ENCODE data around the gene ADSL. TPM values are rescaled to one million over a fixed set of nuclear protein-coding genes. Genes with fewer than 3 reads are reported as not detected.

ADSL gene
- total and polyA plus RNA-seq, 9 of the 15 experiments (the other 6 are each of a cell fraction or from before 2014, with no cell fraction given): 112 to 322 (median 146) TPM

DNA sequence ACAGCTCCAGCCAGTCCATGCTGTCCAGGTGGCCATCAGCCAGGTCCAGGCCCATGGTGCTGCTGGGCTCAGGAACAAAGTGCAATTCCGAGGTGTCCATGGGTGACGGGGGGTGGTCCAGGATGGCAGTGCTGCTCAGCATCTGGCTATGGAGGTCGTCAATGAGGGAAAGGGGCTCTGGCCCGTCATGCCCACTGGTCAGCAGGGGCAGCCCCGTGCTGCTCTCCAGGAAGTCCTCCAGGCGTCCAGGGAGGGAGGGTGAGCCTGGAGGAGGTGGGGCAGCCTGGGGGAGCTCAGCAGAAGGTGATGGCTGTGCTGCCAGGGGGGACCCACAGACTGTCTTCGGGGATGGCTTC lies 65.2 kb downstream of the ADSL start:
- no peak for FAIRE-seq

DNA sequence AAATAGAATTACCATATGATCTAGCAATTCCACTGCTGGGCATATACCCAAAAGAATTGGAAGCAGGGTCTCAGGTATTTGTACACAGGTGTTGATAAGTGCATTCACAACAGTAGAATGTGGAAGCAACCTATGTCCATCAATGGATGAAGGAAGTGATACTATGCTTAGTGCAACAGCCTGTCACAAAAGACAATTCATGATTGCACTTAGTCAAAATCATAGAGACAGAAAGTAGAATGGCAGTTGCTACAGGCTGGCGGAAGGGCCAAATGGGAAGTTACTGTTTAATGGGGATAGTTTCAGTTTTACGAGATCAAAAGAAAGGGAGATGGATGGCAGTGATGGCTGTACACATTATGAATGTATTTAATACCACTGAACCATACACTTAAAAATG lies 66.1 kb downstream of the ADSL start:
- no peaks in the 10 kb centered on the region for H3K27me3 ChIP-seq (ENCODE audit: control insufficient read depth in 2 of 2, insufficient read depth in 2 of 2, low read length in 2 of 2)
- H3K4me1 ChIP-seq (replicated peaks in 1 of 2; ENCODE audit: control insufficient read depth in 2 of 2, insufficient read depth in 2 of 2, low read length in 2 of 2): no peaks in the 10 kb centered on the region; a peak in 1 of 5 replicates
- H3K36me3 ChIP-seq (ENCODE audit: control insufficient read depth, insufficient read depth, low read length): peaks cover 46% of the 10 kb centered on the region; the same call in 2 of the 3 replicates
- ChIA-PET CTCF (ENCODE audit: low intra/inter-chr PET ratio) (no interaction called here), POLR2A (interaction anchor here (0.6 to 1.5 kb wide), 2 partner anchors 15 to 31 kb away, joined by 3 read pairs; no protein-coding TSS in a partner anchor)
- H3K79me2 ChIP-seq (ENCODE audit: control insufficient read depth, insufficient read depth, low read length): no peaks in the 10 kb centered on the region
- no peak for DNase-seq (ENCODE audit: extremely low read depth in 1 of 4, low spot score in 3 of 4)
- H3K4me3 ChIP-seq: no peak overlapping the region
- no peak overlapping the region for H2AFZ ChIP-seq (ENCODE audit: low read depth, low read length)
- no peak for ATAC-seq
- BruUV-seq (replicated peaks): no TSS peak
- in situ Hi-C loops (cut with MboI): no loop called here
- H3K9me1 ChIP-seq (ENCODE audit: control insufficient read depth, insufficient read depth, low read length): no peaks in the 10 kb centered on the region
- WGBS (ENCODE audit: insufficient coverage, low coverage, missing lambda C conversion rate): 100% methylated on average over 1 of the region's 2 CpGs
- H4K20me1 ChIP-seq (replicated peaks; ENCODE audit: control insufficient read depth, insufficient read depth, low read length): no peaks in the 10 kb centered on the region
- H3K4me2 ChIP-seq (ENCODE audit: insufficient read depth, low read length): no peak overlapping the region
- H3K9ac ChIP-seq (ENCODE audit: insufficient read depth in 1 of 2, low read depth in 2 of 2, low read length in 2 of 2): no peak overlapping the region
- H3K9me3 ChIP-seq (replicated peaks; ENCODE audit: control insufficient read depth, insufficient read depth, low read depth, low read length): no peaks in the 10 kb centered on the region
- intact Hi-C loops (cut with micrococcal nuclease): no loop called here
- no peak overlapping the region for H3K27ac ChIP-seq (ENCODE audit: extremely low read depth, low read depth, low read length)
- no peak for FAIRE-seq
- TF ChIP-seq ZZZ3 (IDR thresholded peaks at IDR 0.05) (no peak), FOXJ3 (CRISPR knock-in tag; IDR thresholded peaks at IDR 0.05) (no peak), ZNF212 (CRISPR knock-in tag; IDR thresholded peaks at IDR 0.05) (no peak), JUNB (CRISPR knock-in tag; conservative IDR thresholded peaks at IDR 0.05) (no peak), KDM2B (CRISPR knock-in tag; IDR thresholded peaks at IDR 0.05) (no peak), TAL1 (IDR thresholded peaks at IDR 0.05) (no peak), RBFOX2 (IDR thresholded peaks at IDR 0.05; ENCODE audit: low read depth, low read length) (no peak), FOXM1 (IDR thresholded peaks at IDR 0.05; ENCODE audit: low read depth) (no peak), FOXM1 (CRISPR knock-in tag; IDR thresholded peaks at IDR 0.05; ENCODE audit: low read depth) (no peak), SMARCA5 (IDR thresholded peaks at IDR 0.05) (no peak), POLR2G (IDR thresholded peaks at IDR 0.05; ENCODE audit: low read depth, low read length) (no peak), SMARCB1 (IDR thresholded peaks at IDR 0.05; ENCODE audit: insufficient read length, low read depth) (no peak), BRCA1 (IDR thresholded peaks at IDR 0.05) (no peak), BRCA1 (CRISPR knock-in tag; IDR thresholded peaks at IDR 0.05) (no peak), ZNF347 (CRISPR knock-in tag; IDR thresholded peaks at IDR 0.05; ENCODE audit: low read depth) (no peak), ZNF184 (CRISPR knock-in tag; IDR thresholded peaks at IDR 0.05) (no peak)
- TF ChIP-seq, protein P1, sequence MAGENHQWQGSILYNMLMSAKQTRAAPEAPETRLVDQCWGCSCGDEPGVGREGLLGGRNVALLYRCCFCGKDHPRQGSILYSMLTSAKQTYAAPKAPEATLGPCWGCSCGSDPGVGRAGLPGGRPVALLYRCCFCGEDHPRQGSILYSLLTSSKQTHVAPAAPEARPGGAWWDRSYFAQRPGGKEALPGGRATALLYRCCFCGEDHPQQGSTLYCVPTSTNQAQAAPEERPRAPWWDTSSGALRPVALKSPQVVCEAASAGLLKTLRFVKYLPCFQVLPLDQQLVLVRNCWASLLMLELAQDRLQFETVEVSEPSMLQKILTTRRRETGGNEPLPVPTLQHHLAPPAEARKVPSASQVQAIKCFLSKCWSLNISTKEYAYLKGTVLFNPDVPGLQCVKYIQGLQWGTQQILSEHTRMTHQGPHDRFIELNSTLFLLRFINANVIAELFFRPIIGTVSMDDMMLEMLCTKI (IDR thresholded peaks at IDR 0.05; ENCODE audit: partially characterized antibody): no peak

More for the DNA sequence above, 65.2 kb downstream of the ADSL start:
- BruUV-seq (replicated peaks): no TSS peak
- 75% methylated on average over 6 of the region's 7 CpGs for WGBS (ENCODE audit: insufficient coverage, low coverage, missing lambda C conversion rate)
- TF ChIP-seq RBM22 (IDR thresholded peaks at IDR 0.05; ENCODE audit: low read depth, low read length, poor library complexity, severe bottlenecking) (peak; percentile 16), ZNF253 (CRISPR knock-in tag; conservative IDR thresholded peaks at IDR 0.05) (no peak), HNRNPH1 (optimal IDR thresholded peaks at IDR 0.05; ENCODE audit: low read depth, low read length) (no peak), MAFK (IDR thresholded peaks at IDR 0.05; ENCODE audit: low read length) (no peak), POLR2G (IDR thresholded peaks at IDR 0.05; ENCODE audit: low read depth, low read length) (peak; percentile 64), FIP1L1 (IDR thresholded peaks at IDR 0.05; ENCODE audit: low read depth, low read length, poor library complexity, severe bottlenecking) (no peak)
- H4K20me1 ChIP-seq (replicated peaks; ENCODE audit: control insufficient read depth, insufficient read depth, low read length): no peaks in the 10 kb centered on the region
- no peaks in the 10 kb centered on the region for H3K9me1 ChIP-seq (ENCODE audit: control insufficient read depth, insufficient read depth, low read length)
- DNase-seq (ENCODE audit: extremely low read depth in 1 of 4, low spot score in 3 of 4) (no peak), ATAC-seq (no peak)
- H3K79me2 ChIP-seq (ENCODE audit: control insufficient read depth, insufficient read depth, low read length): no peaks in the 10 kb centered on the region
- H3K4me2 ChIP-seq (ENCODE audit: insufficient read depth, low read length): no peak overlapping the region
- H3K4me3 ChIP-seq: no peak overlapping the region
- no peak overlapping the region for H3K27ac ChIP-seq (ENCODE audit: extremely low read depth, low read depth, low read length)
- no peak overlapping the region; a peak in 1 of 4 replicates for H3K9ac ChIP-seq (ENCODE audit: insufficient read depth in 1 of 2, low read depth in 2 of 2, low read length in 2 of 2)
- intact Hi-C loops (cut with micrococcal nuclease): no loop called here
- in situ Hi-C loops (cut with MboI): no loop called here
- peaks cover 49% of the 10 kb centered on the region; the same call in 2 of the 3 replicates for H3K36me3 ChIP-seq (ENCODE audit: control insufficient read depth, insufficient read depth, low read length)
- H3K27me3 ChIP-seq (ENCODE audit: control insufficient read depth in 2 of 2, insufficient read depth in 2 of 2, low read length in 2 of 2): no peaks in the 10 kb centered on the region
- H2AFZ ChIP-seq (ENCODE audit: low read depth, low read length): no peak overlapping the region
- H3K9me3 ChIP-seq (replicated peaks; ENCODE audit: control insufficient read depth, insufficient read depth, low read depth, low read length): no peaks in the 10 kb centered on the region
- CTCF ChIA-PET (ENCODE audit: low intra/inter-chr PET ratio): interaction anchor here (0.6 kb wide), 1 partner anchor 826 kb away, joined by 3 read pairs; no protein-coding TSS in a partner anchor
- H3K4me1 ChIP-seq (replicated peaks in 1 of 2; ENCODE audit: control insufficient read depth in 2 of 2, insufficient read depth in 2 of 2, low read length in 2 of 2): no peaks in the 10 kb centered on the region; a peak in 1 of 5 replicates
- POLR2A ChIA-PET: interaction anchor here (0.6 to 1.6 kb wide), 5 partner anchors 8 to 643 kb away, joined by 3 to 8 read pairs (median 4); no protein-coding TSS in a partner anchor

Measured in K562 (cell line).